NCI-H2196 (cell line): Measurements from ENCODE around the gene ODF2L.

Experiments
- DNase-seq: peaks from one replicate; lab custom pipeline; 2025; ENCODE audit not compliant: unreplicated experiment; lab: John Stamatoyannopoulos, UW

Gene ODF2L

DNA sequence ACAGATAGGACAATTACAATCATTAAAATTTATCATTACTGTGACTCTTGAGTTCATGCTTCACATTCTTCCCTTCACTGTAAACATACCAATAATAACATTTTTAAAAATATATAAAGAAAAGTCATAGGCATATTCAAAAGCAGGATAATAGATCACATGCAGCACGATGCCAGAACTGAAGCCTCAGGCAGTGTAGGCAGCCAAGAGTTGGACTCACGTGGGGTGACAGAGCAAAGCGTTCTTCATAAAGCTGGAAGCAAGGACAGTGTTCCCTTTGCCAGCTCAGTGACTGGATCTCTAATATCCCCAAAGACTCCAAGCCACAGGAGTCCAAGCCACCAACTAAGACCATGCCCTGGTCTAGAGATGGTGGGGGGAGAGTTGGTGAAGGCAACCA lies 77.7 kb downstream of the ODF2L start:
- no peak for DNase-seq

DNA sequence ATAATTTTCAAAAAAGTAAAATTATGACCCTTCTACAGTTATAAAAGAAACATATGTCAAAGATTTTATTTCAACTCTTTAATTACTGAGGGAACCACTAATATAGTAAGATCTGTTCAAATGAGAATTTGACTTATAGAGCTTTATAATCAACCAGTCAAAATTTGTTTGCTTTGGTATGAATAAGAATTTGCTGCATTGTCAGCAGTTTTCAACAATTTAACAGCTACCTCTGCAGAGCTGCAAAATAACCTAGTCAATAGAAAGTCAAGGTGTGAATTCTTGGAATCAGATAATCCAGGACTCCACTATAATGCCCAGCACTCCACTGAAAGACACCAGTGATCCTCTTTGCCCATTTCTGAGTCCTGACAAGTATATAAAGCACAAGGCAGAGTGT lies 78.2 kb downstream of the ODF2L start:
- no peak for DNase-seq

DNA sequence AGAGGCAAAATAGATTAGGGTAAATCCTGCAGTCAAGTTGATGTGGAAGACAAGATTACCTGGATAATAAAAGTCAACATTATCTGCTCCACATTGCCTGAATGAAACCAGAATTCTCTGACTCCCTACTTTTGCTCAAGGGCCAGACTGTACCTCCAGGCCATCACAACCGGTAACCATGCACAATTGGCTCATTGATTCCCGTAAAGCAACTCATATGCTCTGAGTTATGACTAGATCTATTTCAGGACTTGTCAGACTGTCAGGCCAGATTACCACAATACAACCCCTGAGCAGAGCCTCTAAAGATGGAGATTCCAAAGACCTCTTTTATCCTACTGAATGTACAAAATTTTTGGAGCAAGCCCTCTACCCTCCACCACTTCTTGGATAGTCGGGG lies 90.4 kb downstream of the ODF2L start:
- DNase-seq: no peak

DNA sequence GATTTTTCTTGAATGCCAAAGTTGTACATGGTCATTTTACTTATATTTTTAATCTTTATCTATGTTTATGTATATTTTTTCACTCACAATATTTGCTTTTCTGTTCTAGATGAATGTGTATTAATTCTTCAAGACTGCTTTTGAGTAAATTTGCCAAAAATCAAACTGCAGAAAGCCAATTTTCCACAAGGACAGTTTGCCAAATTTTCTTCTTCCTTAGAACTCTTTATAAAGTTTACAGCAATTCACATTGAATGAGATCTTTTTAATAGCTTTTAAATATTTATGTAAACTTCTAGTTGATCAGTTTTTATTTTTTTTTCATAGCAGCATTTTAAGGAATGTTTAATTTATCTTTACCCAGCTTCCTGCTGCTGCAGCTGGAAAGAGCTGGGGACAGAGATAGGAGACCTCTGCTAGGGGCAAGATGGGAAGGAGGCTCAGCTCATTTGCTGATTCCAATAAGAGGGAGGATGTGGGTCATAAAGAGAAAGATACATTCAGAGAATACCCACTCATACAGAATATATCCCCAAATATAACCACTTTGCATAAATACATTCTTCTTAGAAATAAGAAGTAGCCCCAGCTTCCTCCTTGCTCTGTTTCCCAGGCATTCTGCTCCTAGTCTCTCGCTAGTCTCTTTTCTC lies 93.0 kb downstream of the ODF2L start:
- DNase-seq: no peak
